ENCODE results near the gene NTRK2.

DNA sequence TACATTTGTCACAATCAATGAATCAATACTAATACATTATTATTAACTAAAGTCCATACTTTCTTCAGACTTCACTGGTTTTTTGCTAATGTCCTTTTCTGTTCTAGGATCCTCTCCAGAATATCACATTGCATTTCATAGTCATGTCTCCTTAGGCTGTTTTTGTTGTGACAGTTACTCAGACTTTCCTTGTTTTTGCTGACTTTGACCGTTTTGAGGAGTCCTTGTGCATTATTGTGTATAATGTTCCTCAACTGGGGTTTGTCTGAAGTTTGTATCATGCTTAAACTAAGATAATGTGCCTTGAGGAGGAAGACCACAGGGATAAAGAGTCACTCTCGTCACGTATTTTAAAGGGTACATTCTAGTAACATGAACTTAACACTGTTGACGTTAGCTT, 376.9 kb downstream of the NTRK2 start:
- TF ChIP-seq CTCF (conservative IDR thresholded peaks at IDR 0.05; ENCODE audit: low read length): no peak
- no peak for TF ChIP-seq EZH2phosphoT487 (IDR thresholded peaks at IDR 0.05; ENCODE audit: borderline replicate concordance)

All from Loucy (cell line).